GM19351 (cell line): ENCODE results near the gene RASL11B.

ENCODE experiments used
- ATAC-seq: cut with Tn5 transposase; IDR thresholded peaks from one replicate; pipeline ENCODE4 v1.9.1; 2021; ENCODE audit warnings: mild to moderate bottlenecking, moderate library complexity; ENCODE audit not compliant: unreplicated experiment

The RASL11B gene

GRCh38 chr4:52912608-52913007 lies 50.5 kb downstream of the RASL11B start:
- ATAC-seq: no peak

DNA sequence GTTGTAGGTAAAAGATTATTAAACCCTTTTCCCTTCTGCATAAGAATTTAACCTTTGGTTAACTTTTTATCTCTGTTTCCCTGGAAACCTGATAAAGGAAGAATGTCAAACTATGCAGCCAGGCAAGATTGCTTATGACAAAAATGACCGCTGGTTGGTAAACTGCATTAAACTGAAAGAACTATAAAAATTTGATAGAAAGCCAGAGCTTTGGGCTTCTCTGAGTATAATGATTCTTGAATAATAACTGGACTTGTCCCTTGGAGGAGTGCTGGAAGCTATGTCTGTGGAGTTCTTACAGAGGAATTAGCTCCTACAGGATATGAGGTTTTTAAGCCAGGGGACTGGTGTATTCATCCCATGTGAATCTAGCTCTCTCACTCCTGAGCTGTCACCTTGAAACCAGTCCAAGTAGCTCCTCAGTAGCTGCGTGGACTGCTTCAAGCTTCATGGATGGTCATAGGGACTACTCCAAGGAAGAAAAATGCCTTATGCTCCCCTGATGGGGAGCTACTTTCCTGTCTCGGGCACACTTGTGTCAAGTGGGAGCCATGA lies 52.0 kb downstream of the RASL11B start:
- ATAC-seq: no peak

DNA sequence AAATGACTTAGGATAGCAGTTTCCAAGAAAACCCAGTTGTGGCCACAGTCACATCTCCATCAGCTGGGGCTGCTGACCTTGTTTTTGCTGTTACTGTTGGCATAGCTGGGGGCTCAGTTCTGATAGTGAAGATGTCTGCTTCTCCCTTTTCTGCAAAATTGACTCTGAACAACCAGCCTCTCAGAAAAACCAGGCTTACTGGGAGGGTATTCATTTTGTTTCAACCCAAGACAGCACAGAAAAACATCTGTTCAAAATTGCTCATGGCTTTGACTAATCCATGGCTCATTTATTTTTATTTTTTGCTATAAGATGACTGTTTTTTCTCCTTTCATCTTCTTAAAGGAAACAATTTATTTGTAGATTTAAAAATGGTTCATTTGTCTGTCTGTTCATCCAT lies 53.1 kb downstream of the RASL11B start:
- no peak for ATAC-seq

GRCh38 chr4:52915730-52916300 lies 53.7 kb downstream of the RASL11B start:
- no peak for ATAC-seq
